HG03025 (cell line): ENCODE measurements around the gene RTN4.
A peak's percentile ranks its signal among the peaks of the same experiment; 100 is the strongest.
"Not testable (repeated sequence)": the region's sequence is repeated elsewhere in the genome, so short reads cannot be mapped to it uniquely, and the experiment has no call there.

ENCODE experiments used
- ATAC-seq: cut with Tn5 transposase; IDR thresholded peaks from one replicate; pipeline ENCODE4 v1.9.1; 2021; ENCODE audit warnings: mild to moderate bottlenecking, moderate library complexity; ENCODE audit not compliant: unreplicated experiment, low FRiP score

RTN4 gene, protein sequence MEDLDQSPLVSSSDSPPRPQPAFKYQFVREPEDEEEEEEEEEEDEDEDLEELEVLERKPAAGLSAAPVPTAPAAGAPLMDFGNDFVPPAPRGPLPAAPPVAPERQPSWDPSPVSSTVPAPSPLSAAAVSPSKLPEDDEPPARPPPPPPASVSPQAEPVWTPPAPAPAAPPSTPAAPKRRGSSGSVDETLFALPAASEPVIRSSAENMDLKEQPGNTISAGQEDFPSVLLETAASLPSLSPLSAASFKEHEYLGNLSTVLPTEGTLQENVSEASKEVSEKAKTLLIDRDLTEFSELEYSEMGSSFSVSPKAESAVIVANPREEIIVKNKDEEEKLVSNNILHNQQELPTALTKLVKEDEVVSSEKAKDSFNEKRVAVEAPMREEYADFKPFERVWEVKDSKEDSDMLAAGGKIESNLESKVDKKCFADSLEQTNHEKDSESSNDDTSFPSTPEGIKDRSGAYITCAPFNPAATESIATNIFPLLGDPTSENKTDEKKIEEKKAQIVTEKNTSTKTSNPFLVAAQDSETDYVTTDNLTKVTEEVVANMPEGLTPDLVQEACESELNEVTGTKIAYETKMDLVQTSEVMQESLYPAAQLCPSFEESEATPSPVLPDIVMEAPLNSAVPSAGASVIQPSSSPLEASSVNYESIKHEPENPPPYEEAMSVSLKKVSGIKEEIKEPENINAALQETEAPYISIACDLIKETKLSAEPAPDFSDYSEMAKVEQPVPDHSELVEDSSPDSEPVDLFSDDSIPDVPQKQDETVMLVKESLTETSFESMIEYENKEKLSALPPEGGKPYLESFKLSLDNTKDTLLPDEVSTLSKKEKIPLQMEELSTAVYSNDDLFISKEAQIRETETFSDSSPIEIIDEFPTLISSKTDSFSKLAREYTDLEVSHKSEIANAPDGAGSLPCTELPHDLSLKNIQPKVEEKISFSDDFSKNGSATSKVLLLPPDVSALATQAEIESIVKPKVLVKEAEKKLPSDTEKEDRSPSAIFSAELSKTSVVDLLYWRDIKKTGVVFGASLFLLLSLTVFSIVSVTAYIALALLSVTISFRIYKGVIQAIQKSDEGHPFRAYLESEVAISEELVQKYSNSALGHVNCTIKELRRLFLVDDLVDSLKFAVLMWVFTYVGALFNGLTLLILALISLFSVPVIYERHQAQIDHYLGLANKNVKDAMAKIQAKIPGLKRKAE

DNA sequence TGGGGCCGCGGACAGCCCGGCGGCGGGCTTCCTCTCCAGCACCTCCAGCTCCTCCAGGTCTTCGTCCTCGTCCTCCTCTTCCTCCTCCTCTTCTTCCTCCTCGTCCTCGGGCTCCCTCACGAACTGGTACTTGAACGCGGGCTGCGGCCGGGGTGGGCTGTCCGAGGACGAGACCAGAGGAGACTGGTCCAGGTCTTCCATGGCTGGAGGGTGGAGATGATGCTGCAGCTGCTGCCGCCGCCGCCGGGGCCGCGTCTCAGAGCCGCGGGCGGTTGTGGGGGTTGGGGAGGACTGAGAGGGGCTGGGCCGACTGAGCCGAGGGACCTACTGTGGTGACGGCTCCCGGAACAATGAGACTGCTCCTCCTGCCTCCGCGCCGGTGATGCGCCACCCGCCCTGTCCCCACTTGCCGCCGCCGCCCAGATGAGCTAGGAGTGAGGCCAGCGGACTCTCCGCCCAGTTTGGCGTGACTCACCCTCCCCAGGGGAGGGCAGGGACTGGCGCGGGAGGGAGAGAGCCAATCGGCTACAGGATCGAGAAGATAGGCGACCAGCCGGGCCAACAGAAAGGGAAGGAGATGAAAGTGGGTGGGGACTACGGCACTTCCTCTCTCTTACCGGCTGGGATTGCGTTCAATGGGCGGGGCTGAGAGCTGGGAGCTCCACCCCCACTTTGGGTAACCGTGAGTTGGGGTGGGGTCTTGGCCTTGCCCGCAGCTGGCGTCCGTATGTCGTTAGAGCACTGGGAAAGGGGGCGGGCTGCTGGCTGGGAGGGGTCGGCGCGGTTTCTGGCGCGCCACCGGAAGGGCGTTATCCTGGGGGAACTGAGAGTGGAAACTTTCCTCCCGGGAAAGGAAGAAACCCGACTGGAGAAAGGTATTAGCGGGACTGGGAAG, at the start of gene RTN4:
TSS of gene RTN4 (minus strand) at position 352 of the 895 bp plus-strand sequence. CDS start at position 201, 151 bp downstream.
- ATAC-seq = peak; percentile 86

GRCh38 chr2:55099493-55099877, 49.2 kb upstream of the RTN4 start:
- no peak for ATAC-seq

DNA sequence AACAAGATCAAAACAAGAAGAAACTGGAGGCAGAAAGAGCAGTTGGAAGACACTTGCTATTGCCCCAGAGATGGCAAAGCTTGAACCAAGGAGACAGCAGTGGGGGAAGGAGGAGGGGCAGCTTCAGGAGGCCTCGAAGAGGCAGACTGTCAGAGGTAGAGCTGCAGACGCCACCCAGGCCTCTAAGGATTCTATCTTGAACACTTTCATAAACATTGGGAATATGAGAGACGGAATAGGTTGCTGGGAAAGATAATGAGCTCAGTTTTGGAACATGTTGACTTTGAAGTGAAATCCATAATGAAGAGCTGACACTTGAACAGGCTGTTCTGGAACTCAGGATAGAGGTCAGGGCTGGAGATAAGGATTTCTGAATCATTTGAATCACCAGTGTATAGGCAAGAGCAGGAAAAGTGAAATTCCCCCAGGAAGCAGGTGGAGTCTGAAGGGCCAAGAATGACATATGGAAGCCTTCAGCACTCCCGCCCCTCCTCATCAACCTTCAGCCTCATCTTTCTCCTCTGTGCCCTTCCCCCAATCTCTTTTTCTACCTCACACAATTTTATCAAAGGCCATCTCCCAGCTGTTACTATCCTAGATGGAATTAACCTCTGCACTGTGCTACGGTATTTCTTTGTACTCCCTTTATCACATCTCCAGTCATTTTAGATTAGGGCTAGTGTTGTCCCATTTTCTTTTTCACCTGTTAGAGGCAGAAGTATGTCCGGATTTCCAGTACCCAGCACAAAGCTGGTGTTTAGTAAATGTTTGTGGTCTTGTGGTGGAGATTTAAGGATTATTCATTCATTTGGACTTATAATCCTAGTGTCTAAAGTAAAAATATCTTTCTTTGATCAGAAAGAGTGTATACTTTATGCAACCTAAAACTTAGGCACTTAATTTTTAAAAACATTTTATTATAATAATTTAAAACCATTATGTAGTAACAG, 47.5 kb upstream of the RTN4 start:
- no peak for ATAC-seq

- ATAC-seq = no peak
Observed at GRCh38 chr2:55097082-55097460, 46.8 kb upstream of the RTN4 start.

- ATAC-seq = no peak
Observed at GRCh38 chr2:55096586-55096985, 46.3 kb upstream of the RTN4 start.

GRCh38 chr2:55093381-55093780, 43.1 kb upstream of the RTN4 start:
- ATAC-seq = no peak

DNA sequence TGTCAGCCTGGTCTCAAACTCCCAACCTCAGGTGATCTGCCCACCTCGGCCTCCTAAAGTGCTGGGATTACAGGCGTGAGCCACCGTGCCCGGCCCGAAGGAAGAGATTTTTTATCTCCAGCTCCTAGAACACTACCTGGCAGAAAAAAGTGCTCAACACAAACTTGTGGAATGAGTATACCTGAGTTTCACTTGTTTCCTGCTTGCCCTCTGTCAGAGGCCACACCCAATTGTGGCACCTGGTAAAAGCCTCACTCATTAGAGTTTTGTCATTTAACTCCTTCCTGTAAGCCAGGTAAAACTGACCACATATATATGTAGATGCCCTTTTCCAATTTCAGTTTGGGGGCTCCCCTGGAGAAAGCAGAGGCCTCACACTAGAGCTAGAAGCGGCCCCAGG, 42.2 kb upstream of the RTN4 start:
- ATAC-seq = no peak

- ATAC-seq = not testable (repeated sequence)
Observed at GRCh38 chr2:55091681-55092080, 41.4 kb upstream of the RTN4 start.

DNA sequence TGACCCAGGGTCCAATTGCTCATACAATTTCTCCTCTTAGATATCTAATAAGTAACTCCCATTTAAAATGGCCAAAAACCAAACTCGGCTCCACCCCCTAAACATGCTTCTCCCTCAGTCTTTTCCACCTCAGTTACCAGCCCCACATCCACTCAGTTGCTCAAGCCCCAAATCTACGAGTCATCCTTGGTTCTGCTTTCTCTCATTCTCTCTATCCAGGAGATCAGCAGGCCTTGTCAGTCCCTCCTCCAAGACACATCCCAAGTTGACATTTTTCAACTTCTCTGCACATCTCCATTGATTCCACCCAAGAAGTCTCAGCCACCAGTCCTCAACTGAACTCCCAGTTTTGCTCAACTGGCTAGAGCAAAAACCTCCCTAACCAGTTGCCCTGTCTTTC, 40.5 kb upstream of the RTN4 start:
- ATAC-seq = no peak

DNA sequence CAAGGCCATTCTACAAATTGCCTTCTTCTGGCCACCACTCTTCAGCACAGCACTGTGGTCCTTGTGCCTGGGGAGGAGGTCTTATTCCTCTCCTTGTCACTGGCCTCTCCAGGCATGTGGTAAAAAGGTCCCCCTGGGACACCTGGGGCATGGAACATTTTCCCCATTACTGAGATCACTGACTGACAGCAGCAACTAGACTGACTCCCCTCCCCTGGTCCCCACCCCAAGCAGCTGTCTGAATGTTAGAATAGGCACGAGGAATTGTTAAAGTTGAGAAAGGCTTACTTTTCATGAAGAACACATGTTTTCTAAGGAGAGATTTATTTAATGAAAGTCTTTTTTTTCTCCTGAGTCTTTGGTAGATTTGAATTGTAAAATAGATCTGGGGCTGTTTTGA, 39.5 kb upstream of the RTN4 start:
- no peak for ATAC-seq

- ATAC-seq = no peak
Observed at GRCh38 chr2:55088400-55088799, 38.1 kb upstream of the RTN4 start.

- no peak for ATAC-seq
Observed at GRCh38 chr2:55087936-55088335, 37.7 kb upstream of the RTN4 start.

DNA sequence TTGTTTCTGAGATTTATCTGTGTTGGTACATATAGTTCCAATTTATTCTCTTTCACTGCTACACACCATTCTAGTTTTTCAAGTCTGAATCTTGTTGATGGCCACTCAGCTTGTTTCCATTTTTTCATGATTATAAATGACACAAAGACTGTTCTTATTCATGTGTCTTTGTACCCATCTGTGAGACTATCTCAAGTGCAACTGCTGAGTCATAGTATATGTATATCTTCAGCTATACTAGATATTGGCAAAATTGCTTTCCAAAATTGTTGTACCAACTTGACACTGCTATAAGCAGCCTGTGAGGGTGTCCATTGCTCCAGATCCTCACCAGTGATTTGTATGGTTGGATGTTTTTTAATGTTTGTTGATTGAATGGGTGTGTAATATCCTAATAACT, 37.2 kb upstream of the RTN4 start:
- ATAC-seq = no peak

- ATAC-seq = no peak
Observed at GRCh38 chr2:55085113-55086040, 35.1 kb upstream of the RTN4 start.

DNA sequence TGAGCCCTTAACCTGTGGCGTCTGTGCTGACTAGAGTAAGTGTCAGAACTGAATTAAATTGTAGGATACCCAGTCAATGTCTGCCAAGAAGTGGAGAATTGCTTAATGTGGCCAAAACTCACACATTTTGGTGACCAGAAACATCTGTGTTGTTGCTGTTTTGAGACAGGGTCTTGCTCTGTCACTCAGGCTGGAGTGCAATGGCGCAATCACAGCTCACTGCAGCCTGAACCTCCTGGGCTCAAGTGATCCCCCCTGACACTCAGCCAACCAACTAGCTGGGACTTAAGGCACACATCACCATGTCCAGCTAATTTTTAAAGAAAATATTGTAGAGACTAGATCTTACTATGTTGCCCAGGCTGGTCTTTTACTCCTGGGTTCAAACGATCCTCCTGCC, 34.4 kb upstream of the RTN4 start:
- no peak for ATAC-seq

DNA sequence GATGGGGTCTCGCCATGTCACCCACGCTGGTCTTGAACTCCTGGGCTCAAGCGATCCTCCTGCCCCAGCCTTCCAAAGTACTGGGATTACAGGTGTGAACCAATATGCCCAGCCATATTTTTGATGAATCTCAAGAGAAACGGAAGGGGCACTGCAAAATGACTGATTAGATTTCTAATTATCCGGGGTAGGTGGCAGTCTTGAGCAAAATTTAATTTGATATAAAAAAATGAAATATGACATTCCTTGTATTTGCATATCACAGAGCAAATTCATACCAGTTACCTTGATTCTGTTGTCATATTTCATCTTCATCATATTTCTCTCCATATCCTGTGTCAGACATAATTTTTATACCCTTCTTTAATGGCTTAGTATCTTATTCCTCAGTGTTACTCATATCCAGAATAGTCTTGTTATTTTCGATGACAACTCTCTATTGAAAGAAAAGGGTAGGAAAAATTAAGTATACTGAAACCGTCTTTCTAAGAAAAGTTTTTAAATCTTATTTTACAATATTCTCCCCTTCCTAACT, 30.0 kb upstream of the RTN4 start:
- ATAC-seq = no peak

- ATAC-seq = no peak
Observed at GRCh38 chr2:55078956-55079355, 28.7 kb upstream of the RTN4 start.

GRCh38 chr2:55076721-55077120, 26.5 kb upstream of the RTN4 start:
- no peak for ATAC-seq
